Liver (tissue), 2 donors: ENCODE results near the gene SIAH1.

Source experiments
- CTCF ChIP-seq: fragments of 150-350 bp; IDR thresholded peaks from 2 replicates; pipeline ENCODE4 v1.5.1; 2017; ENCODE audit warnings: improper control_type of control experiment, low read depth, low read length; ENCODE audit not compliant: missing input control
- REST ChIP-seq: IDR thresholded peaks from 2 replicates; pipeline ENCODE4 v1.6.1; 2016; ENCODE audit warnings: antibody characterized with exemption, mild to moderate bottlenecking
- donor health status: healthy.

GRCh38 chr16:48347980-48348379 lies 37.2 kb downstream of the SIAH1 start:
- no peak for TF ChIP-seq CTCF
- TF ChIP-seq REST, result no peak
